ENCODE data around the gene TUT4. TPM values are rescaled to one million over a fixed set of nuclear protein-coding genes. Genes with fewer than 3 reads are reported as not detected.

TUT4 gene
- total RNA-seq, 1 donor from 2014 or later, result 32.1 TPM

GRCh38 chr1:52599236-52599635 lies 46.3 kb upstream of the TUT4 start:
- no peak for DNase-seq (ENCODE audit: low read depth)
- Histone ChIP-seq H3K27me3 (ENCODE audit: control insufficient read depth, insufficient read depth, low read length) (no peaks in the 10 kb centered on the region), H3K4me3 (ENCODE audit: low read depth, low read length) (no peak overlapping the region), H3K36me3 (ENCODE audit: control insufficient read depth, insufficient read depth, low read length) (no peaks in the 10 kb centered on the region)
- TF ChIP-seq CTCF (IDR thresholded peaks at IDR 0.05; ENCODE audit: insufficient read depth, low read length, poor library complexity, severe bottlenecking), result no peak

GRCh38 chr1:52598729-52599128 lies 45.8 kb upstream of the TUT4 start:
- no peak for TF ChIP-seq CTCF (IDR thresholded peaks at IDR 0.05; ENCODE audit: insufficient read depth, low read length, poor library complexity, severe bottlenecking)
- H3K36me3 ChIP-seq (ENCODE audit: control insufficient read depth, insufficient read depth, low read length), result no peaks in the 10 kb centered on the region

GRCh38 chr1:52597912-52598311 lies 45.0 kb upstream of the TUT4 start:
- Histone ChIP-seq H3K4me3 (ENCODE audit: low read depth, low read length) (no peak overlapping the region), H3K27me3 (ENCODE audit: control insufficient read depth, insufficient read depth, low read length) (no peaks in the 10 kb centered on the region), H3K36me3 (ENCODE audit: control insufficient read depth, insufficient read depth, low read length) (no peaks in the 10 kb centered on the region)
- DNase-seq (ENCODE audit: low read depth), result no peak
- no peak for TF ChIP-seq CTCF (IDR thresholded peaks at IDR 0.05; ENCODE audit: insufficient read depth, low read length, poor library complexity, severe bottlenecking)

More at GRCh38 chr1:52598729-52599128, 45.8 kb upstream of the TUT4 start:
- H3K27me3 ChIP-seq (ENCODE audit: control insufficient read depth, insufficient read depth, low read length), result no peaks in the 10 kb centered on the region
- DNase-seq (ENCODE audit: low read depth), result no peak
- no peak overlapping the region for H3K4me3 ChIP-seq (ENCODE audit: low read depth, low read length)

GRCh38 chr1:52595061-52595460 lies 42.2 kb upstream of the TUT4 start:
- DNase-seq (ENCODE audit: low read depth), result no peak
- TF ChIP-seq CTCF (IDR thresholded peaks at IDR 0.05; ENCODE audit: insufficient read depth, low read length, poor library complexity, severe bottlenecking), result no peak
- Histone ChIP-seq H3K36me3 (ENCODE audit: control insufficient read depth, insufficient read depth, low read length) (no peaks in the 10 kb centered on the region), H3K27me3 (ENCODE audit: control insufficient read depth, insufficient read depth, low read length) (no peaks in the 10 kb centered on the region), H3K4me3 (ENCODE audit: low read depth, low read length) (no peak overlapping the region)

GRCh38 chr1:52593495-52593894 lies 40.6 kb upstream of the TUT4 start:
- Histone ChIP-seq H3K27me3 (ENCODE audit: control insufficient read depth, insufficient read depth, low read length) (no peaks in the 10 kb centered on the region), H3K36me3 (ENCODE audit: control insufficient read depth, insufficient read depth, low read length) (no peaks in the 10 kb centered on the region), H3K4me3 (ENCODE audit: low read depth, low read length) (no peak overlapping the region)
- no peak for TF ChIP-seq CTCF (IDR thresholded peaks at IDR 0.05; ENCODE audit: insufficient read depth, low read length, poor library complexity, severe bottlenecking)
- DNase-seq (ENCODE audit: low read depth), result no peak

GRCh38 chr1:52592637-52593323 lies 39.9 kb upstream of the TUT4 start:
- no peak for DNase-seq (ENCODE audit: low read depth)
- Histone ChIP-seq H3K27me3 (ENCODE audit: control insufficient read depth, insufficient read depth, low read length) (no peaks in the 10 kb centered on the region), H3K4me3 (ENCODE audit: low read depth, low read length) (no peak overlapping the region), H3K36me3 (ENCODE audit: control insufficient read depth, insufficient read depth, low read length) (no peaks in the 10 kb centered on the region)
- no peak for TF ChIP-seq CTCF (IDR thresholded peaks at IDR 0.05; ENCODE audit: insufficient read depth, low read length, poor library complexity, severe bottlenecking)

Measured in kidney epithelial cell (primary cell).